Limb (tissue), 2 donors: ENCODE results near the gene ATP9B.
"Not testable (repeated sequence)": the region's sequence is repeated elsewhere in the genome, so short reads cannot be mapped to it uniquely, and the experiment has no call there.

Source experiments
- DNase-seq, 2 donors: peaks; one replicate each; pipeline ENCODE4 v3.0.0-alpha.2; 2016; ENCODE audit errors: extremely low spot score in 2 of 2

The ATP9B gene

GRCh38 chr18:79070486-79070885 lies 1.3 kb downstream of the ATP9B start:
- DNase-seq, result no peak

DNA sequence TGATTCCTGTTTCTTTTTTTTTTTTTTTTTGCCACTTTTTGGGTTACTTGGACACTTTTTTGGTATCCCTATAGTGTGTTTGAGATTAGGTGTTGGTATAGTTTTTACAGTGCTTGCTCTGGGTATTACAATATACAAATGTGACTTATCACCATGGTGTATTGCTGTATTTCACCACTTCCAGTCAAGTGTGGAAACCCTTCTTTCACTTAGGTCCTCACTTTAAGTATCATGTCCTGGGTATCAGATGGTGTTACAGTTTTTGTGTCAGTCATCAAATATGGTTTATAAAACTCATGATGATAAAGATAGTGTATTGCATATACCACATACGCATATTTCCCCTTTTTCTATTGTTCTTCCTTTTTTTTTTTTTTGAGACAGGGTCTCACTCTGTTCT lies 1.8 kb downstream of the ATP9B start:
- DNase-seq, result no peak

DNA sequence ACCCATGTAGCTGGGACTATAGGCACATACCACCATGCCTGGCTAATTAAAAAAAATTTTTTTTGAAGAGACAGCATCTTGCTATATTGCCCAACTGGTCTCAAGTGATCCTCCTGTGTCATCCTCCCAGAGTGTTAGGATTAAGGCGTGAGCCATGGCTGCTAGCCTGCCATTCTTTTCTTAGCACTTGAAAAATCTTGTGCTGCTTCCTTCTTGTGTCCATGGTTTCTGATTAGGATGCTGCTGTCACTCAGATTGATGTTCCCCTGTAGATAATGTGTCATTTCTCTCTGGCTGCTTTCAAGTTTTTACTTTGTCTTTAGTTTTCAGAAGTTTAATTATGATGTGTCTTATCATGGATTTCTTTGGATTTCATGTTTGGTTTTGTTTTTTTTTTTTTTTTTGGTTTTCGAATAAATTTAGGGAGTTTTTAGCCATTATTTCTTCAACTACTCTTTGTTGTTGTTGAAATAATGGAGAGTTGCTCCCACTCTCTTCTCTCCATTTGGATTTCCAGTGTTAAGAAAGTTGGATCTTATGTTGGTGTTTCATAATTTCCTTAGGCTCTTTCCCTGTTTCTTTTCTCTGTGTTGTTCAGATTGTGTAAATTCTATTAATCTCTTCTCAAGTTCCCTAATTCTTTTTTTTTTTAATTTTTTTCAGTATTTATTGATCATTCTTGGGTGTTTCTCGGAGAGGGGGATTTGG lies 2.5 kb downstream of the ATP9B start:
- DNase-seq, result no peak

DNA sequence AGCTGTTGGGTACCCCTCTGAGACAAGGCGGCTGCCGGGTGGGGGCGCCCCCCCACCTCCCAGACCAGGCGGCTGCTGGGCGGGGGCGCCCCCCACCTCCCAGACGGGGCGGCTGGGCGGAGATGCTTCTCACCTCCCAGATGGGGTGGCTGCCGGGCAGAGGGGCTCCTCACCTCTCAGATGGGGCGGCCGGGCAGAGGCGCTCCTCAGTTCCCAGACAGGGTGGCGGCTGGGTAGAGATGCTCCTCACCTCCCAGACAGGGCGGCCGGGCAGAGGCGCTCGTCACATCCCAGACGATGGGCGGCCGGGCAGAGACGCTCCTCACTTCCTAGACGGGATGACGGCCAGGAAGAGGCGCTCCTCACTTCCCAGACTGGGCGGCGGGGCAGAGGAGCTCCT lies 3.5 kb downstream of the ATP9B start:
- DNase-seq, result not testable (repeated sequence)

DNA sequence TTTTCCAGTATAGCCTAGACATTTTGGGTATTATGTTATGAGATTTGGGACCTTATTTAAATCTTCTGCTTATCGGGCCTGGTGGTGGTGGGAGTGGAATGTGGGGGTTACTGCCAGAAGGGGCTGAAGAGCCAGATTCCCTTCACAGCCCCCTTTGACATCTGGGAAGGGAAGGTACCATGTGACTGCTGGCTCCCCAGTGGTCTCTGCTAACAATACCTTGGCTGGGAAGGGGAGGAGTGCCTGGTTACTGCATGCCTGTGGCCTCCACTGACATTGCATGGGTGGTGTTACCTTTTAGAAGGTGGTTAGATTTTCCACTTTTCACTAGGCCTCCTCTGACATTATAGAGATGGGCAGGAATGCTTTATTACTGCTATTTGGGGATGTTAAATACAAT lies 8.0 kb downstream of the ATP9B start:
- no peak for DNase-seq

GRCh38 chr18:79078791-79079190 lies 9.6 kb downstream of the ATP9B start:
- DNase-seq, result not testable (repeated sequence)

- no peak for DNase-seq
Observed at GRCh38 chr18:79092874-79093273, 23.7 kb downstream of the ATP9B start.

DNA sequence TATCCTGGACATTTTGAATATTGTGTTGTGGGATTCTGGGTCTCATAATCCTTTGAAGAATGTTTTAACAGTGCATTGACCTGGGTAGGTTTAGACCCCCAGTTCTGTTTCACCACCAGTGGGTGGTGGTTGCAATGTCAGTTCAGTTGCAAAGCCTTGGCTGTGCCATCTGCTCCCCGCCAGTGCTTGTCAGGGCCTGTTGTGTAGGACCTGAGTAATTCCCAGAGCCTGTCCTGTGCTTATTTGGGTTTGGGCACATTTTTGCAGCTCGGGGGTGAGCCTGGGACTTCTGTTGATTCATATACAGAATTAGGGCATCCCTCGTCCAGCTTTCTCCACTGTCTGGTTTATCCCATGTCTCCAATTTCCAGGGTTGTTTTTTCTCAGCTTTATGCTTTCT lies 24.8 kb downstream of the ATP9B start:
- no peak for DNase-seq

DNA sequence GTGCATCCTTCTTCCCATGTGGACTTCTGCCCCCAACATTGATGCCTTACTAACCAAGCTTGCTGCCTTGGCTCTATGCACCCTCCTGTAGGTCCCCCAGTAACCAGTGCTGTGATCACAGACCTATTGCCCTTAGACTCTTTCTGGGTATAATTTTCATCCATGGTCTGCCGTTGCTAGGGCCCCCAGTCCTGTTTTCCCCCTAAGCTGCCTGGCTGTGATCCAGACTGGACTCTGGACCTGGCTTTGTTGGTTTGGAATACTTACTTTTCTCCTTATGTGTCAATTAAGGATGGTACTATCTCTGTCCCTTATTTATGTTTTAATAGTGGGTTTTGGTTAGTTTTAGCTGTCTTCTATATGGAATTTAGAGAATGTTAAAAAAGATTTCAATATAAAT lies 26.0 kb downstream of the ATP9B start:
- no peak for DNase-seq

GRCh38 chr18:79100944-79101343 lies 31.8 kb downstream of the ATP9B start:
- DNase-seq, result no peak

DNA sequence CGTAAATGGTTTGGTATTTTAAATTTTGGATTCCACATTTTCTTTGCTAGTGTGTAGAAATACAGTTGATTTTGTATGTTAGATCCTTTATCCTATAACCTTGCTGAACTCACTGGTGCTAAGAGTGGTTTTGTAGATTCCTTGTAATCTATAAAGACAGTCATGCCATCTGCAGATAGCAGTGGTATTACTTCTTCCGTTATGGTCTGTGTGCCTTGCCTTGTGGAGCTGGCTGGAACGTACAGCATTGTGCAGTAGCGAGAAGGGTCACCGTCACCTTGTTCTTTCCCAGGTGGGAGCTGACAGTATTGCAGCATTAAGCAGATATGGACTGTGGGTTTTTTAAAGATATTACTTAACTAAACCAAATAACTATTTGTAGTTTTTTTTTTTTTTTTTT lies 33.7 kb downstream of the ATP9B start:
- no peak for DNase-seq

DNA sequence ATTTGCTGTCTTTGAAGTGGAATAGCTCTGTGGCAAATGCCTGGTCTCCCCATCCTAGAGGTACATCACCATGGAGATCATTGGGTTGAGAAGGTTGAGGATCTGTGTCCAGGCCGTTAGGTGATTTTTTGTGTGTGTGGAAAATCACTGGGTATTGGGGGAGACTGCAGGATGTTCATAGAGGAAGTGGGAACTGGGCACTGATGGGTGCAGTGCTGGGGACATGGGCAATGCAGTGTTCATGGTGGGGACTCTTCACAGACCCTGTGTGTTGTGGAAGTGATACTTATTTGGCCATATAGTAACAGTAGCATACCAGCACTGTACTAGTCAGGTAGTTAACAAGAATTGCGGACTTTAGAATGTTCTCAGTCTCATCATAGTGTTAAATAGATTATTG lies 34.9 kb downstream of the ATP9B start:
- no peak for DNase-seq

- DNase-seq, result no peak
Observed at GRCh38 chr18:79105455-79105854, 36.3 kb downstream of the ATP9B start.

DNA sequence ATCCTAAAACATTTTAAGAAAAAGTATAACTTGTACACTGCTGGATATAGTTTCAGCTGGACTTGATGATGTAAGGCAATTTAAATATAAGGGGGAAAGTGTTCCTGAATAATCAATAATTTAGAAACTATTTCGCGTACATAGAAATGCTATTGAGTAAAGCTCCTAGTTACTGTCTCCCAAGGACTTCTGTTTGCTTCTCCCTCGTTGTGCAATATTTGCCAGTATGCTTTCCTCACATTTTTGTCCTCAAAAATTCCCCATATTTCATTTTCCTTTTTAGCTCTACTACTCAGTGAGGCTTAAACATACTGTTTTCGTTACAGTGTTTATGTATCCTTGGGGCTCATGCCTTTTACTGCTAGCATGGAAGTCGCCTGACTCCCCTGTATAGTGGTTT lies 36.9 kb downstream of the ATP9B start:
- no peak for DNase-seq

DNA sequence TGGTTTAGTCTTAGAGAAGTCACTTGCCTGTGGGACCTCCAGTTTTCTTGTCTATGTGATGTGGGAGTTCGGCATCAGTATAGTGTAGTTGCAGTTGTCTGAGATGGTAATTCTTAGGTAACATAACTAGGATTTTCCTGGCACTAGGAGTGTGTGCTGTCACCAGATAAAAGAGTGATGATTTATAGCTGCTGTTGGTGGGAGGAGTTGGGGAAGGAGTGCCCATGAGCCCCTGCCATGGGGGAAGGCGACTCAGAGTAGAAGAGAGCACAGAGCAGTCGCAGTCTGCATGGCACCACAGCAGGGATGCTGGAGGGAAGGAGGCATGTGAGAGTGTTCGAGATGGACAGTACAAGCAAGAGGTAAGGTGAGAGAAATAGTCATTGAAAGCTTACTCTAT lies 38.7 kb downstream of the ATP9B start:
- no peak for DNase-seq

DNA sequence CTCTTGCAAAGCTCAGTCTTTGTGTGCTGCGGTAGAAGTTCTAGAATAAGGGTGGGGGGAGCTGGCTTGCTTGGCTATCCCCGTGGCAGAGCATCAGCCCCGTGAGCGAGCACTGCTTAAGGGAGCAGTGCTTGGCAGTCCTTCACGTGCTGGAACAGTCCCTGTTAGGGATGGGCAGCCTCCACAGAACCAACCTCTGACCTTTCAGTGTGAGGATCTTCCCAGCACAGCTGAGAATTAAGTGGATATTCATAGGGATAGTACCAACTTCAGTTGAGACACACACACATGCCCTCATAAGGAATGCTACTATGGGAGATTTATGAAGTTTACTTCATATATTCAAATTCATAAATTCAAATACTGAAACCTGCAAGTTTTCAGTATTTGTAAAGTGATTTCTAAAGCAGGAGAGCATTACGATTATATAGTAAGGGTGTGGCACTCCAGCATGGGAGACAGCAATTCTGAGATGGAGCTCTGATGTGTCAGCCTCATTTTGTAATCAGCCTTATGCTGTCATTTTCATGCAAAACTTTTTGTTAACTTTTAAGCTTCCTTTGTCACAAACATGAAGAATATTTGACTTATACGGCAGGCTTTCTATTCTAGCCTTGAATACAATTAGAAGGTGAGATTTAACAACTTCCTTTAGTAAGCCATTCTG lies 39.5 kb downstream of the ATP9B start:
- no peak for DNase-seq

DNA sequence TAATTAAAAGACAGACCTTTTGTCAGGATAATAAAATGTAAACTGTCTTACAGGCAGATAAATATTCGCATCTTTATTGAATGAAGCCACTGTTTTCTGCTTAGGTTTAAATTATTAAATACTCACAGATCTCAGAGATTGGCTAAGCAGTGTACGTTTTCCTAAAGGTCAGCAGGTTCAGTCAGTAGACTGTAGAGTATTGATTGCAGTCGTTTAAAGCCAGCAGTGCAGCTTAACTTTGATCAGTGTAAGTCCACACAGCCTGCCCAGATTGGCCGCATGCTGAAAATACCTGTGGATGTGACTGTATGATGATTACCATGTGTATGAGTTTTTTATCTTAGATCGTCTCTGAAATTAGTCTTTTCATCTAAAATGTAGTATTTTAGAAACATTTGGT lies 42.3 kb downstream of the ATP9B start:
- DNase-seq, result no peak

GRCh38 chr18:79117385-79117784 lies 48.2 kb downstream of the ATP9B start:
- DNase-seq, result no peak

- DNase-seq, result no peak
Observed at GRCh38 chr18:79117788-79118187, 48.6 kb downstream of the ATP9B start.

DNA sequence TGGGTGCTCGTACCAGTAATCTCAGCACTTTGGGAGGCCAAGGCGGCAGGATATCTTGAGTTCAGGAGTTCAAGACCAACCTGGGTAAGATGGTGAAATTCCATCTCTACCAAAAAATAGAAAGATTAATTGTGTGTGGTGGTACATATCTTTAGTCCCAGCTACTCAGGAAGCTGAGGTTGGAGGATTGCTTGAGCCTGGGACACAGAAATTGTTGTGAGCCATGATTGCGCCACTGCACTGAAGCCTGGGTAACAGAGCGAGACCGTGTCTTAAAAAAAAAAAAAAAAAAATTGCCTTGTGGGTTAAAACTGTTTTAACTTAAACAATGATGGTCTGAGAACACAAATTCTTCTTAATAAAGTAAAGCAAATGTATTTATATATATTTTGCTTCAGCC lies 49.6 kb downstream of the ATP9B start:
- DNase-seq, result no peak

DNA sequence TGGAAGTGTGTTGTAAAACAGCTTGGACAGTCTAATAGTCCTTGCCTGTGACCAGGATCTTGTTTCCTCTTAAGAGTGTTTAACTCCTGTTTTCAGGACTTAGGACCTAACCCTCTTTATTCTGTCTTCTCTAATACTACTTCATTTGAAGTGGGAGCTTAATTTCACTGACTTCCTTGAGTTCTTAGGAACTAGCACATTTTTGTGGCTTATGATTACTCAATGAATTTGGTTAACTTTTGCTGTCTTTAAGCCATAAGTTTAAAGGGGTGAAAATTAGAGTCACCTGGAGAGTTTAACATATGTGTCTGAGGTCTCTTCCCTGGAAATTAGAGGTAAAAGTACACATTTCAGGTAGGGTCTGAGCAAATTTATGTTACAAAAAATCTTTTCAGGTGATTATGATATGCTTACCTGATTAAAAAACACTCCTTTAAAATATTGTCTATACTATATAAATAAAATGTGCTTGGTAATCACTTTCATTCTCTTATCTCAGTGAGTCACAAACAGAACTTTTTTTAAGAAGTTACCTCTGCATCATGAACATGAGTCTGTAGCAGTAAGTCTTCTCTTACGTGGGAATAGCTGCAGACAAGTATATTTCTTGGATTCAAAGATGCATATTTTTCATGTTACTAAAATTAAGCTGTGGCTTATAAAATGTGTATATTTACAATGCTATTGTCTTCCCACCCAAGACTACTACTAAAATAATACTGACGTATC lies 52.7 kb downstream of the ATP9B start:
- DNase-seq, result no peak

- no peak for DNase-seq
Observed at GRCh38 chr18:79123948-79124347, 54.8 kb downstream of the ATP9B start.

DNA sequence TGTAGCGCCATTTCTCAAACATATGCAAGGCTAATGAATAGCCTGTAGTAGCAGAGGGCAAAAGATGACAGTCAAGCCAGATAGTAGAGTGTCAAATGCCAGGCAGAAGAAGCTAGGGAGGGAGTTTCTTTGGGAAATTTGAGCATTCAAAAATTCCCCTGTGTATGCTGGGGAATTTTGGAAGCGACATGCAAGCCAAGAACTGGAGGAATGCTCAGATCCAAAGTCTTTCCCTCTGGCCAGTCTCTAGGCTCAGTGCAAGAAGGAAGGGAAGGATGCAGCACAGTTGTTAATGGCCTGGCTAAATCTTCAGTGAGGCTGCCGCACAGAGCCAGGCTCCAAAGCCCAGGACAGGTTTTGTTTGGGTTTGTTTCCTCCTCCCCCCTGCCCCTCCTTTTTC lies 59.9 kb downstream of the ATP9B start:
- DNase-seq, result no peak
